Measurements from ENCODE around the gene RBM6. TPM values are rescaled to one million over a fixed set of nuclear protein-coding genes. Genes with fewer than 3 reads are reported as not detected.

The RBM6 gene
- total RNA-seq, 1 donor from 2014 or later, result 71.5 TPM

GRCh38 chr3:50125541-50126286 is 185.8 kb downstream of the RBM6 start:
- Histone ChIP-seq H3K4me1 (peaks cover 51% of the 10 kb centered on the region), H3K27ac (no peak overlapping the region), H3K4me3 (no peak overlapping the region), H3K36me3 (no peaks in the 10 kb centered on the region), H3K27me3 (no peaks in the 10 kb centered on the region), H3K9me3 (no peaks in the 10 kb centered on the region)
- TF ChIP-seq POLR2AphosphoS5 (IDR thresholded peaks at IDR 0.05; ENCODE audit: insufficient read depth in 1 of 2, low read depth in 1 of 2), result no peak
- TF ChIP-seq POLR2A (IDR thresholded peaks at IDR 0.05), result no peak
- no peak for TF ChIP-seq CTCF (IDR thresholded peaks at IDR 0.05)
- intact Hi-C loops (cut with DNase I), result loop anchor here (10.0 kb wide), 1 partner anchor 149 kb away; the partner anchor contains the start of gene LSMEM2
- DNase-seq (ENCODE audit: extremely low spot score in 2 of 2), result no peak

- Histone ChIP-seq H3K4me1 (peaks cover 49% of the 10 kb centered on the region), H3K4me3 (no peak overlapping the region), H3K27ac (no peak overlapping the region), H3K9me3 (no peaks in the 10 kb centered on the region), H3K36me3 (no peaks in the 10 kb centered on the region), H3K27me3 (no peaks in the 10 kb centered on the region)
- no peak for DNase-seq (ENCODE audit: extremely low spot score in 2 of 2)
- TF ChIP-seq CTCF (IDR thresholded peaks at IDR 0.05), result no peak
- no peak for TF ChIP-seq POLR2A (IDR thresholded peaks at IDR 0.05)
- no peak for TF ChIP-seq POLR2AphosphoS5 (IDR thresholded peaks at IDR 0.05; ENCODE audit: insufficient read depth in 1 of 2, low read depth in 1 of 2)
- intact Hi-C loops (cut with DNase I), result loop anchor here (10.0 kb wide), 1 partner anchor 148 kb away; the partner anchor contains the start of gene LSMEM2
Measured at GRCh38 chr3:50126287-50127211, 186.6 kb downstream of the RBM6 start.

Other genes starting within 250 kb of the RBM6 start
- not detected for gene AMIGO3, start 220.5 kb upstream of the RBM6 start, total RNA-seq
- gene GMPPB, start 216.2 kb upstream of the RBM6 start, total RNA-seq, result 19.9 TPM
- 46.2 TPM for gene IP6K1, start 153.6 kb upstream of the RBM6 start, total RNA-seq
- not detected for gene CDHR4, start 140.3 kb upstream of the RBM6 start, total RNA-seq
- 12.5 TPM for gene INKA1, start 136.9 kb upstream of the RBM6 start, total RNA-seq
- gene UBA7, start 126.2 kb upstream of the RBM6 start, total RNA-seq, result 68.3 TPM
- 17.4 TPM for gene TRAIP, start 83.6 kb upstream of the RBM6 start, total RNA-seq
- not detected for gene CAMKV, start 70.2 kb upstream of the RBM6 start, total RNA-seq
- 38.1 TPM for gene MST1R, start 36.3 kb upstream of the RBM6 start, total RNA-seq
- gene MON1A, start 10.3 kb upstream of the RBM6 start, total RNA-seq, result 10.6 TPM
- 271 TPM for gene RBM5, start 148.8 kb downstream of the RBM6 start, total RNA-seq
- 78.1 TPM for gene SEMA3F, start 215.2 kb downstream of the RBM6 start, total RNA-seq

Data from vagina (tissue), 2 donors.